PFSK-1 (cell line): ENCODE results near the gene NEDD1.

Source experiments
- FOXP2 ChIP-seq: optimal IDR thresholded peaks from 2 replicates; pipeline ENCODE3; 2011; ENCODE audit warnings: borderline replicate concordance, control low read depth, inconsistent platforms; ENCODE audit not compliant: insufficient read depth; ENCODE audit errors: extremely low read length, extremely low read depth
- POLR2AphosphoS5 ChIP-seq: IDR thresholded peaks from 2 replicates; pipeline ENCODE4 v1.6.1; 2012; ENCODE audit warnings: low read depth, mild to moderate bottlenecking, control low read depth, low read length, moderate library complexity
- SIN3A ChIP-seq: IDR thresholded peaks from 2 replicates; pipeline ENCODE4 v1.6.1; 2012; ENCODE audit warnings: mild to moderate bottlenecking, low read length, moderate library complexity, borderline replicate concordance; ENCODE audit not compliant: insufficient read depth
- TAF1 ChIP-seq: IDR thresholded peaks from 2 replicates; pipeline ENCODE4 v1.6.1; 2012; ENCODE audit warnings: low read length, control low read depth, borderline replicate concordance; ENCODE audit not compliant: insufficient read depth
- TF ChIP-seq, protein P1 (sequence below), 2 experiments: IDR thresholded peaks; 2 replicates each; pipeline versions ENCODE4 v1.6.1 to v1.8.0; 2011 to 2012; ENCODE audit warnings: low read depth in 2 of 2, low read length in 2 of 2, control low read depth in 1 of 2, inconsistent platforms in 1 of 2, mild to moderate bottlenecking in 1 of 2, moderate library complexity in 1 of 2; ENCODE audit not compliant: insufficient read depth in 1 of 2

DNA sequence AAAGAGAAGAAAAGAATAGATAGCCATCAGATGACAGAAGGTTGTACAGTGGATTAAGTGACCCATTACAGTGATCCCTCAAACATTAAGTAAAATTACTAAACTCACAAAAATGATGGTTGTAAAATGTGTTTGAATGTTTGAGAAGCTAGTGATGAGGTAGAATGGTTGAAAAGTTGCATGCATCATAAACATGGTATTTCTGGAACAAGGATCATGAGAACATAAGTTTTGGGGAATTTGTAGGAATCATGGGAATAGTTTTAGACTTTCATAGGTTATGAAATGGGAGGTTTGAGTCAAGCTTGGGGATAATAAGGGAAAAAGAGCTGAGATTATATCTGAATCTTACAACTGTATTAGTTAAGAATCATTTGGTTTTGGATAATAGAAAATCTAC is 34.1 kb upstream of the NEDD1 start:
- TF ChIP-seq, protein P1, sequence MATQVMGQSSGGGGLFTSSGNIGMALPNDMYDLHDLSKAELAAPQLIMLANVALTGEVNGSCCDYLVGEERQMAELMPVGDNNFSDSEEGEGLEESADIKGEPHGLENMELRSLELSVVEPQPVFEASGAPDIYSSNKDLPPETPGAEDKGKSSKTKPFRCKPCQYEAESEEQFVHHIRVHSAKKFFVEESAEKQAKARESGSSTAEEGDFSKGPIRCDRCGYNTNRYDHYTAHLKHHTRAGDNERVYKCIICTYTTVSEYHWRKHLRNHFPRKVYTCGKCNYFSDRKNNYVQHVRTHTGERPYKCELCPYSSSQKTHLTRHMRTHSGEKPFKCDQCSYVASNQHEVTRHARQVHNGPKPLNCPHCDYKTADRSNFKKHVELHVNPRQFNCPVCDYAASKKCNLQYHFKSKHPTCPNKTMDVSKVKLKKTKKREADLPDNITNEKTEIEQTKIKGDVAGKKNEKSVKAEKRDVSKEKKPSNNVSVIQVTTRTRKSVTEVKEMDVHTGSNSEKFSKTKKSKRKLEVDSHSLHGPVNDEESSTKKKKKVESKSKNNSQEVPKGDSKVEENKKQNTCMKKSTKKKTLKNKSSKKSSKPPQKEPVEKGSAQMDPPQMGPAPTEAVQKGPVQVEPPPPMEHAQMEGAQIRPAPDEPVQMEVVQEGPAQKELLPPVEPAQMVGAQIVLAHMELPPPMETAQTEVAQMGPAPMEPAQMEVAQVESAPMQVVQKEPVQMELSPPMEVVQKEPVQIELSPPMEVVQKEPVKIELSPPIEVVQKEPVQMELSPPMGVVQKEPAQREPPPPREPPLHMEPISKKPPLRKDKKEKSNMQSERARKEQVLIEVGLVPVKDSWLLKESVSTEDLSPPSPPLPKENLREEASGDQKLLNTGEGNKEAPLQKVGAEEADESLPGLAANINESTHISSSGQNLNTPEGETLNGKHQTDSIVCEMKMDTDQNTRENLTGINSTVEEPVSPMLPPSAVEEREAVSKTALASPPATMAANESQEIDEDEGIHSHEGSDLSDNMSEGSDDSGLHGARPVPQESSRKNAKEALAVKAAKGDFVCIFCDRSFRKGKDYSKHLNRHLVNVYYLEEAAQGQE (IDR thresholded peaks at IDR 0.05; ENCODE audit: insufficient read depth in 1 of 2, low read depth in 2 of 2, low read length in 2 of 2): no peak
- TF ChIP-seq POLR2AphosphoS5: no peak
- no peak for TF ChIP-seq SIN3A
- no peak for TF ChIP-seq TAF1
- TF ChIP-seq FOXP2: no peak
